Stomach smooth muscle (tissue), 2 donors: ENCODE results near the gene ADAM15.

Experiments used
- H3K27ac ChIP-seq: one replicate; pipeline ENCODE4 v1.7.0; 2013; ENCODE audit warnings: mild to moderate bottlenecking, low read length, inconsistent platforms
- H3K27me3 ChIP-seq, 2 donors: one replicate each; pipeline ENCODE4 v1.7.0; 2013; ENCODE audit warnings: low read length in 2 of 2; ENCODE audit not compliant: insufficient read depth in 2 of 2, control insufficient read depth in 1 of 2
- H3K36me3 ChIP-seq, 2 donors: one replicate each; pipeline ENCODE4 v1.7.0; 2013; ENCODE audit warnings: low read length in 2 of 2; ENCODE audit not compliant: control insufficient read depth in 2 of 2, insufficient read depth in 2 of 2
- H3K4me1 ChIP-seq: one replicate; pipeline ENCODE4 v1.7.0; 2013; ENCODE audit warnings: low read length; ENCODE audit not compliant: control insufficient read depth, insufficient read depth
- H3K4me3 ChIP-seq, 2 donors: one replicate each; pipeline ENCODE4 v1.7.0; 2013; ENCODE audit warnings: low read length in 2 of 2
- H3K9ac ChIP-seq, 2 donors: one replicate each; pipeline ENCODE4 v1.7.0; 2013; ENCODE audit warnings: low read length in 2 of 2, mild to moderate bottlenecking in 1 of 2
- H3K9me3 ChIP-seq, 2 donors: one replicate each; pipeline ENCODE4 v1.7.0; 2013; ENCODE audit warnings: low read length in 2 of 2; ENCODE audit not compliant: control insufficient read depth in 2 of 2
- donor health status: healthy.
- donor health status: Pancreatic carcinoma.

The ADAM15 gene

DNA sequence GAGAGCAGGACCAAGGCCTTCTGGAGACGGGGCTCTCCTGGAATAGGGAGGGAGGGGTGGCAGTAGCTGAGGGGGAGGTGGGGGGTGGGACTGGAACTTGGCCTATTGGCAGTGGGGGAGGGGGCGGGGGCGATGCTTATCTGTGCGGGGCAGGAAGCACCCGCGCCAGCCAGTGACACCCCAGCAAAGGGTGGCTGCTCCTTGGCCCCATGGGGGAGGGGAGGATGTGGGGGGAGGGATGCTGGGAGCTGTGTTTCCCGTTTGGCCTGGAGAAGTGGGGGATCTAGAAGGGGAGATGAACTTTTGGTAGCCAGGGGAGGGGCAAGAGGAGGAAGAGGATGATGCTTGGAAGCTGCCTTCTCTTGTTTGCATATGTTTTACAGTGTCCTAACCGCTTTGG lies 37.5 kb upstream of the ADAM15 start:
- peaks cover 37% of the 10 kb centered on the region for H3K4me1 ChIP-seq
- no peaks in the 10 kb centered on the region for H3K36me3 ChIP-seq
- no peaks in the 10 kb centered on the region for H3K27me3 ChIP-seq
- H3K9me3 ChIP-seq: no peaks in the 10 kb centered on the region
- peak overlapping the region; percentile 18 for H3K27ac ChIP-seq
- H3K4me3 ChIP-seq: no peak overlapping the region
- H3K9ac ChIP-seq: no peak overlapping the region

DNA sequence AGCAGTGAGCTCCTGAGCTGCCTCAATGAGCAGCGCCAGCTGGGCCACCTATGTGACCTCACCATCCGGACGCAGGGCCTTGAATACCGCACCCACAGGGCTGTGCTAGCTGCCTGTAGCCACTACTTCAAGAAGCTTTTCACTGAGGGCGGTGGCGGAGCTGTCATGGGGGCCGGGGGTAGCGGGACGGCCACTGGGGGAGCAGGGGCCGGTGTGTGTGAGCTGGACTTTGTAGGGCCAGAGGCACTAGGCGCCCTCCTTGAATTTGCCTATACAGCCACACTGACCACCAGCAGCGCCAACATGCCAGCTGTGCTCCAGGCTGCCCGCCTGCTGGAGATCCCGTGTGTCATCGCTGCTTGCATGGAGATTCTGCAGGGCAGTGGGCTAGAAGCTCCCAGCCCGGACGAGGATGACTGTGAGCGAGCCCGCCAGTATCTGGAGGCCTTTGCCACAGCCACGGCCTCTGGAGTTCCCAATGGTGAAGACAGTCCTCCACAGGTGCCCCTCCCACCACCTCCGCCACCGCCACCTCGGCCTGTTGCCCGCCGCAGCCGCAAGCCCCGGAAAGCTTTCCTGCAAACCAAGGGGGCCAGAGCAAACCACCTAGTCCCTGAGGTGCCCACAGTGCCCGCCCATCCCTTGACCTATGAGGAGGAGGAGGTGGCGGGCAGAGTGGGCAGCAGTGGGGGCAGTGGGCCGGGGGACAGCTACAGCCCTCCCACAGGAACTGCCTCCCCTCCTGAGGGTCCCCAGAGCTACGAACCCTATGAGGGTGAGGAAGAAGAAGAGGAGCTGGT lies 36.2 kb upstream of the ADAM15 start:
- H3K27ac ChIP-seq: no peak overlapping the region

GRCh38 chr1:155015527-155016230 lies 35.4 kb upstream of the ADAM15 start:
- peaks cover 33% of the 10 kb centered on the region for H3K4me1 ChIP-seq
- no peaks in the 10 kb centered on the region for H3K9me3 ChIP-seq
- no peaks in the 10 kb centered on the region for H3K27me3 ChIP-seq
- H3K4me3 ChIP-seq: no peak overlapping the region
- no peak overlapping the region for H3K27ac ChIP-seq
- H3K9ac ChIP-seq: no peak overlapping the region
- H3K36me3 ChIP-seq: no peaks in the 10 kb centered on the region

More for the DNA sequence above, 36.2 kb upstream of the ADAM15 start:
- Histone ChIP-seq H3K27me3 (no peaks in the 10 kb centered on the region), H3K9ac (no peak overlapping the region), H3K36me3 (no peaks in the 10 kb centered on the region), H3K4me1 (peaks cover 37% of the 10 kb centered on the region), H3K4me3 (no peak overlapping the region), H3K9me3 (no peaks in the 10 kb centered on the region)

DNA sequence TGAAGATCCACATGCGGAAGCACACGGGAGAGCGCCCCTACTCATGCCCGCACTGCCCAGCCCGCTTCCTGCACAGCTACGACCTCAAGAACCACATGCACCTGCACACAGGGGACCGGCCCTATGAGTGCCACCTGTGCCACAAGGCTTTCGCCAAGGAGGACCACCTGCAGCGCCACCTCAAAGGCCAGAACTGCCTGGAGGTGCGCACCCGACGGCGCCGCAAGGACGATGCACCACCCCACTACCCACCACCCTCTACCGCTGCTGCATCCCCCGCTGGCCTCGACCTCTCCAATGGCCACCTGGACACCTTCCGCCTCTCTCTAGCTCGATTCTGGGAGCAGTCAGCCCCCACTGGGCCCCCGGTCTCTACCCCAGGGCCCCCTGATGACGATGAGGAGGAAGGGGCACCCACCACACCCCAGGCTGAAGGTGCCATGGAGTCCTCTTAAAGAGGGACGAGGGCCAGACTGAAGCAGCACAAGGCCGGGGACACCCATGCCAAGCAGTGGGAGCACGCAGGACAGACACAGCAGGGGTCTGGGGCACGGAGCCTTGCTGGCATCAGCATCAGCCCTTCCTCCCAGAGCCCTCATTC lies 34.8 kb upstream of the ADAM15 start:
- H3K4me1 ChIP-seq: peaks cover 30% of the 10 kb centered on the region
- peak overlapping the region; percentile 76 to 80 for H3K9ac ChIP-seq

DNA sequence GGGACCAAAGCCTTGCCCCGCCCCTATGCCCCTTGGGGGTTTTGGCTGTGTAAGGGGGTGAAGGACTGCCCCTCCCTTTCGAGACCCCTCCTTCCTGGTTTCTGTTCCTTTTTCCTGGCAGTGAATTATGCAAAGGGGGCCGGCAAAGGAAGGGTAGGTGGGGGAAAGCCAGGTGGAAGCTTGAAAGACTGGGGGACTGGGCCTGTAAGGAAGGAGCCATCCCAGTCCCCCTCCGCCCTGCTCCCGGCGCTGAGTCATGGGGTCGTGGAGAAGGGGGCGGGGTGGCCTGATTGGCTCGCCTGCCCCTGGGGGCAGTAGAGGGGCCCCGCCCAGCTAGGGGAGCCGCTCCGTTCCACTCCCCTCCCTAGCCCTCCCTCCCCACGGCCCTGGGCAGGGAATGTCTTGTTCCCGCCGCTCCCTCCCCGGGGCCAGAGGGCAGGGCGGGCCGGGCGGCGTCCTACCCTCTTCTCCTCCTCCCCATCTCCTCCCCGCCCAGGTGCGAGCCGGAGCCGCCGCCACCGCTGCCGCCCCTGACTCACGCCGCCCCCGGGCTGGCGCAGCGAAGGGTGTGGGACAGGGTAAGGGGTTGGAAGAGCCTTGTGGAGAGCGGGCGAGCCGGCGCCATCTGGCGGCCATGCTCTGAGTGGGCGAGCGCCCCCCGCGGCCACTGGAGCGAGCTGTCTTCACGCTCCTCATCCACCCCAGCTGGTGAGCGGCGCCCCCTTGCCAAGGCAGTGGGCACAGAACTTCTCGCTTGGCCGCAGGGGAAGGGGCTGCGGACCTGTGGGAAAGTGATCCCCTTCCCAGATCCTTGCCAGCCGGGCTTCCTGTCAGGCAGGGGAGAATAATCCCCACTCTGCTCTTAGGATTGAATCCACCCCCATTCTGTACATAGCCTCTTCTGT lies 33.8 kb upstream of the ADAM15 start:
- H3K36me3 ChIP-seq: no peaks in the 10 kb centered on the region
- H3K27me3 ChIP-seq: no peaks in the 10 kb centered on the region
- H3K4me3 ChIP-seq: peak overlapping the region; percentile 48 to 71
- H3K9ac ChIP-seq: peak overlapping the region; percentile 76 to 80
- H3K27ac ChIP-seq: peak overlapping the region; percentile 88
- H3K4me1 ChIP-seq: peaks cover 21% of the 10 kb centered on the region
- H3K9me3 ChIP-seq: no peaks in the 10 kb centered on the region

More for the DNA sequence above, 34.8 kb upstream of the ADAM15 start:
- no peaks in the 10 kb centered on the region for H3K9me3 ChIP-seq
- no peaks in the 10 kb centered on the region for H3K36me3 ChIP-seq
- H3K4me3 ChIP-seq: no peak overlapping the region
- H3K27me3 ChIP-seq: no peaks in the 10 kb centered on the region
- H3K27ac ChIP-seq: peak overlapping the region; percentile 88

DNA sequence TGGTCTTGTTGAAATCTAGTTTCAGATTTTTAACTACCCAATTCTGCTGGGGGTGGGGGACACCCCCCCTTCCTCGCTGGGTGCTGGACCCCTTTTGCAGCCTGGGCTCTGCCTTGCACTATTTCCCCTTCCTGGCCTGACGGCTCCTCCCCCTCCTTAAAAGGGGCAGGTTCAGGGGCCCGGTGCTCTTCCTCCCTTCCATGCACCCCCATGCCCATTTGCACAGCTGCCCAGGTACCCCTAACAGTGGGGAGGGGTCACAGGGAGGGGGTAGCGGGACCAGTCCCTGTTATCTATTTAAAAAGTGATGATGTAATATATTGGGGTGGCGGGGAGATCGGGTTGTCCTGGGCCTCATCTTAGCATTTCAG lies 33.2 kb upstream of the ADAM15 start:
- Histone ChIP-seq H3K4me3 (peak overlapping the region; percentile 48 to 71), H3K4me1 (peaks cover 15% of the 10 kb centered on the region), H3K27ac (peak overlapping the region; percentile 88), H3K27me3 (no peaks in the 10 kb centered on the region), H3K9me3 (no peaks in the 10 kb centered on the region), H3K36me3 (no peaks in the 10 kb centered on the region), H3K9ac (peak overlapping the region; percentile 54 to 80)

DNA sequence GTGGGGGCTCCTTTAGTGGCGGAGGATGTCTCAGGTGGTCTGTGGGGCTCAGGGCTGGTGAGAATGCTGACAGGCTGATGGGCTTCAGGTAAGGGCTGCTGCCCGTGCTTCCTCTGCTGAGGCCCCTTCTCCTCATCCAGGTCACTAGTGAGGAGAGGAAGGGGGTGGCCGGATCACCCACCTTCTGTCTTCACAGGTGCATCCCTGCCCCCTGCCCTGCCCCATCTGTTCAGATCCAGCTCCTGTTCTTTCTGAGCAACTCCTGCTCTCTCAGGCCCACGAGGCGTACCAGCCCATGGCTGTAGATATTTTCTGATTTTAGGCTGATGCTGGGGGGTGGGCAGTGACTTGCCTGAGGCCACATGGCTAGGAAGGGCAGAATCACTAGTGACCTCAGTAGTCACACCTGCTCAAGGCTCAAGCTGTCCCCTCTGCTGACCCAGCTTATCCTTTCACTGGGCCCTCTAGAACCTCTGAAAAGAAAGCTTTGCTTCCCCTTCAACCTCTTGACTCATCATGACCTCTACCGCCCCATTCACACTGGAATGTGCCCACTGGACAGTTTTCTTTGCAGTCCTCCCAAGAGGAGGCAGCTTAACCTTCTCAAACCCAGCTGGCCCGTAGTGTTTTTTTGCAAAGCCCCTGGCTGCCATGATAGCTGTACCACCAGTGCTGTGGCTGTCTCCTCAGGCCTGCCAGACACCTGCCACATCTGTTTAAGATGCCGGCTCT lies 32.3 kb upstream of the ADAM15 start:
- Histone ChIP-seq H3K9me3 (no peaks in the 10 kb centered on the region), H3K9ac (no peak overlapping the region), H3K27me3 (no peaks in the 10 kb centered on the region), H3K36me3 (no peaks in the 10 kb centered on the region), H3K4me3 (no peak overlapping the region), H3K27ac (no peak overlapping the region), H3K4me1 (peaks cover 14% of the 10 kb centered on the region)

GRCh38 chr1:155019377-155020245 lies 31.5 kb upstream of the ADAM15 start:
- Histone ChIP-seq H3K27me3 (no peaks in the 10 kb centered on the region), H3K4me3 (no peak overlapping the region), H3K36me3 (no peaks in the 10 kb centered on the region), H3K27ac (no peak overlapping the region), H3K9ac (no peak overlapping the region), H3K9me3 (no peaks in the 10 kb centered on the region), H3K4me1 (peaks cover 14% of the 10 kb centered on the region)

GRCh38 chr1:155022136-155022926 lies 28.8 kb upstream of the ADAM15 start:
- Histone ChIP-seq H3K9ac (no peak overlapping the region), H3K4me3 (no peak overlapping the region), H3K36me3 (no peaks in the 10 kb centered on the region), H3K4me1 (peaks cover 7% of the 10 kb centered on the region), H3K9me3 (no peaks in the 10 kb centered on the region), H3K27me3 (no peaks in the 10 kb centered on the region), H3K27ac (no peak overlapping the region)
